Measurements from ENCODE around the gene LSAMP.
A peak's percentile ranks its signal among the peaks of the same experiment; 100 is the strongest.

The LSAMP gene

DNA sequence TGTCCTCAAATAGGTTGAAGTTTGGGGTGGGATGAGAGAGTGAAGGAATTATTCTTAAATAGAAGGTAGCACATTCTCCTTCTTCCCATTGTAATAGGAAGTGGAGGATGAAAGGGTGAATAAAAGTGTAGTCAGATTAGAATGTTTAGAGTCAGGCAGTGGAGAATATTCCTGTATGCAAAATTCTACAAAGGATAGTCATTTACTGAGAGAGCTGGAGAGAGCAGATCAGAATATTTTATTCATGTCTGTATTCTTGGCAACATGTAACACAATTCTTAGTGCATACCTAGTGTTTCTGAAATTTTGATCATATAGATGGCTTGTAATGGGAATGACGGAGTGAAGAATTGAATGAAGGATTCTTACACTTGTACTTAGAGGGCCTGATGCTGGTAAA lies 139.1 kb downstream of the LSAMP start:
- no peaks in the 10 kb centered on the region for H3K36me3 ChIP-seq (ENCODE audit: control insufficient read depth, insufficient read depth, low read length)
- no peak overlapping the region for H3K4me3 ChIP-seq (ENCODE audit: insufficient read depth, low read depth, low read length)
- H3K4me1 ChIP-seq (ENCODE audit: control insufficient read depth, insufficient read depth, low read length): no peaks in the 10 kb centered on the region
- no peaks in the 10 kb centered on the region for H3K9me3 ChIP-seq (ENCODE audit: control insufficient read depth, low read length)
- no peak overlapping the region for H3K27ac ChIP-seq (ENCODE audit: insufficient read depth, low read depth, low read length, poor library complexity, severe bottlenecking)
- WGBS, 2 experiments: 90 to 96% methylated on average over 1 of the region's 1 CpG
- no peaks in the 10 kb centered on the region for H3K27me3 ChIP-seq (ENCODE audit: control insufficient read depth, insufficient read depth, low read length, poor library complexity, severe bottlenecking)

- no peak overlapping the region for H3K4me3 ChIP-seq (ENCODE audit: insufficient read depth, low read depth, low read length)
- no peaks in the 10 kb centered on the region for H3K9me3 ChIP-seq (ENCODE audit: control insufficient read depth, low read length)
- no peaks in the 10 kb centered on the region for H3K27me3 ChIP-seq (ENCODE audit: control insufficient read depth, insufficient read depth, low read length, poor library complexity, severe bottlenecking)
- H3K36me3 ChIP-seq (ENCODE audit: control insufficient read depth, insufficient read depth, low read length): no peaks in the 10 kb centered on the region
- no peak overlapping the region for H3K27ac ChIP-seq (ENCODE audit: insufficient read depth, low read depth, low read length, poor library complexity, severe bottlenecking)
- 85 to 94% methylated on average over 2 to 4 of the region's 4 CpGs for WGBS, 2 experiments
- peaks cover 4% of the 10 kb centered on the region for H3K4me1 ChIP-seq (ENCODE audit: control insufficient read depth, insufficient read depth, low read length)
Observed at GRCh38 chr3:116302087-116302747, 143.1 kb downstream of the LSAMP start.

- no peaks in the 10 kb centered on the region for H3K36me3 ChIP-seq (ENCODE audit: control insufficient read depth, insufficient read depth, low read length)
- H3K4me3 ChIP-seq (ENCODE audit: insufficient read depth, low read depth, low read length): no peak overlapping the region
- peaks cover 4% of the 10 kb centered on the region for H3K4me1 ChIP-seq (ENCODE audit: control insufficient read depth, insufficient read depth, low read length)
- no peak overlapping the region for H3K27ac ChIP-seq (ENCODE audit: insufficient read depth, low read depth, low read length, poor library complexity, severe bottlenecking)
- no peaks in the 10 kb centered on the region for H3K9me3 ChIP-seq (ENCODE audit: control insufficient read depth, low read length)
- H3K27me3 ChIP-seq (ENCODE audit: control insufficient read depth, insufficient read depth, low read length, poor library complexity, severe bottlenecking): no peaks in the 10 kb centered on the region
- 90 to 100% methylated on average over 1 of the region's 1 CpG for WGBS, 2 experiments
Observed at GRCh38 chr3:116301422-116301821, 143.9 kb downstream of the LSAMP start.

DNA sequence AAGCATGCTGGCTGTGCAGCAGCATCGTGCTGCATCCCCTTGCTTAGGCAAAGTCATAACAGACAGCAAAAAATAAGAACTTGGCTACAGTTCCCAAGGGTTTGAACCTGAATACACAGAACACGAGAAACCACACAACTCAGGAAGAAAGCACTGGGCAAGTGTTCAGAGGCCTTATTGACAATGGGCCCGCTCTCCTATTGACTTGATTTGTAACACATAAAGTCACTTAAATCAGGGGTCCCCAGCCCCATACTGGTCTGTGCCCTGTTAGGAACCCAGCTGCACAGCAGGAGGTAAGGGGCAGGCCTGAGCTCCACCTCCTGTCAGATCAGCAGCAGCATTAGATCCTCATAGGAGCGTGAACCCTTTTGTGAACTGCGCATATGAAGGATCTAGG lies 145.1 kb downstream of the LSAMP start:
- Histone ChIP-seq H3K27me3 (ENCODE audit: control insufficient read depth, insufficient read depth, low read length, poor library complexity, severe bottlenecking) (no peaks in the 10 kb centered on the region), H3K36me3 (ENCODE audit: control insufficient read depth, insufficient read depth, low read length) (no peaks in the 10 kb centered on the region), H3K4me3 (ENCODE audit: insufficient read depth, low read depth, low read length) (no peak overlapping the region), H3K4me1 (ENCODE audit: control insufficient read depth, insufficient read depth, low read length) (peaks cover 4% of the 10 kb centered on the region), H3K9me3 (ENCODE audit: control insufficient read depth, low read length) (no peaks in the 10 kb centered on the region), H3K27ac (ENCODE audit: insufficient read depth, low read depth, low read length, poor library complexity, severe bottlenecking) (no peak overlapping the region)
- WGBS, 2 experiments: 89 to 91% methylated on average over 5 of the region's 5 CpGs

- Histone ChIP-seq H3K4me1 (ENCODE audit: control insufficient read depth, insufficient read depth, low read length) (peaks cover 4% of the 10 kb centered on the region), H3K9me3 (ENCODE audit: control insufficient read depth, low read length) (no peaks in the 10 kb centered on the region), H3K27me3 (ENCODE audit: control insufficient read depth, insufficient read depth, low read length, poor library complexity, severe bottlenecking) (no peaks in the 10 kb centered on the region), H3K4me3 (ENCODE audit: insufficient read depth, low read depth, low read length) (no peak overlapping the region), H3K27ac (ENCODE audit: insufficient read depth, low read depth, low read length, poor library complexity, severe bottlenecking) (no peak overlapping the region), H3K36me3 (ENCODE audit: control insufficient read depth, insufficient read depth, low read length) (no peaks in the 10 kb centered on the region)
- 86 to 92% methylated on average over 3 of the region's 3 CpGs for WGBS, 2 experiments
Observed at GRCh38 chr3:116299646-116300081, 145.6 kb downstream of the LSAMP start.

GRCh38 chr3:116298151-116298550 lies 147.1 kb downstream of the LSAMP start:
- no peak overlapping the region for H3K4me3 ChIP-seq (ENCODE audit: insufficient read depth, low read depth, low read length)

DNA sequence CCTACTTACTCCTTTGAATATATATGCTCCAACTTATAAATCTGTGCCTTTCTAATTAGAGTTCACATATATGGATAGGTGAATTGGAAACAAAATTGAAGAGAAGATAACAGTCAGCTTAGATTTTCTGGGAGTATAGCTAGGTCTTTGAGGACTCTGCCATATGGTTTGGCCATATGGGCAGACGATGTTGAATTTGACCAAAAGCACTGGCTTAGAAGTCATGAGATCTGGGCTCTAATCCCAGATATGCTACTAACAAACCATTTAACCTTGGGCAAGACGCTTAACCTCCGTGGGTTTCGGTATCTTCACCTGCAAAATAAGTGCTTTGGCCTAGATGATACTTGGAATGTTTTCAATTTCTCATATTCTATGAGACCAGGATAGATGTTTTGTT lies 154.1 kb downstream of the LSAMP start:
- Histone ChIP-seq H3K9me3 (ENCODE audit: control insufficient read depth, low read length) (no peaks in the 10 kb centered on the region), H3K27ac (ENCODE audit: insufficient read depth, low read depth, low read length, poor library complexity, severe bottlenecking) (no peak overlapping the region)
- 94 to 96% methylated on average over 4 of the region's 4 CpGs for WGBS, 2 experiments

More at GRCh38 chr3:116298151-116298550, 147.1 kb downstream of the LSAMP start:
- Histone ChIP-seq H3K4me1 (ENCODE audit: control insufficient read depth, insufficient read depth, low read length) (peaks cover 4% of the 10 kb centered on the region), H3K27ac (ENCODE audit: insufficient read depth, low read depth, low read length, poor library complexity, severe bottlenecking) (no peak overlapping the region), H3K9me3 (ENCODE audit: control insufficient read depth, low read length) (no peaks in the 10 kb centered on the region), H3K27me3 (ENCODE audit: control insufficient read depth, insufficient read depth, low read length, poor library complexity, severe bottlenecking) (no peaks in the 10 kb centered on the region), H3K36me3 (ENCODE audit: control insufficient read depth, insufficient read depth, low read length) (no peaks in the 10 kb centered on the region)
- 75 to 79% methylated on average over 1 of the region's 1 CpG for WGBS, 2 experiments

DNA sequence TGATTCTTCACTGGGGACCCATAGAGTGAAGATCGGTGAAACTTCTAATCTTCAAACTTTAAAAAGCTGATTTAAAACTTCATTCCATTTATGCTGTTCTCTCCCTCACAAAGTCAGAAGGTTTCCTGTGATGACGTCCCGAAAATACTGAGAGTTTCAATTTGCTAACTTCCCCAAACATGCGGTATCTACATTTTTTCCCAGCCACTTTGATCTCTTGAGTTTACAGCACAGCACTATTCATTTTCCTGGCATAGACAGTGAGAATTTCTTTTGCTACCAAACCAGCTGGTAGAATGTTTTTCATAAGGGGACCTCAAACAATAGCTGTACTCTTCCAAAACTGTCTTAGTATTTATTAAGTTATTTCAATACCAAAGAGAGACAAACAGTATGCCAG lies 156.8 kb downstream of the LSAMP start:
- Histone ChIP-seq H3K4me3 (ENCODE audit: insufficient read depth, low read depth, low read length) (no peak overlapping the region), H3K27ac (ENCODE audit: insufficient read depth, low read depth, low read length, poor library complexity, severe bottlenecking) (no peak overlapping the region), H3K4me1 (ENCODE audit: control insufficient read depth, insufficient read depth, low read length) (peaks cover 3% of the 10 kb centered on the region), H3K36me3 (ENCODE audit: control insufficient read depth, insufficient read depth, low read length) (no peaks in the 10 kb centered on the region), H3K9me3 (ENCODE audit: control insufficient read depth, low read length) (no peaks in the 10 kb centered on the region), H3K27me3 (ENCODE audit: control insufficient read depth, insufficient read depth, low read length, poor library complexity, severe bottlenecking) (no peaks in the 10 kb centered on the region)
- WGBS, 2 experiments: 93 to 94% methylated on average over 4 of the region's 4 CpGs

More for the DNA sequence above, 154.1 kb downstream of the LSAMP start:
- Histone ChIP-seq H3K27me3 (ENCODE audit: control insufficient read depth, insufficient read depth, low read length, poor library complexity, severe bottlenecking) (no peaks in the 10 kb centered on the region), H3K4me1 (ENCODE audit: control insufficient read depth, insufficient read depth, low read length) (peaks cover 1% of the 10 kb centered on the region), H3K4me3 (ENCODE audit: insufficient read depth, low read depth, low read length) (no peak overlapping the region), H3K36me3 (ENCODE audit: control insufficient read depth, insufficient read depth, low read length) (no peaks in the 10 kb centered on the region)

DNA sequence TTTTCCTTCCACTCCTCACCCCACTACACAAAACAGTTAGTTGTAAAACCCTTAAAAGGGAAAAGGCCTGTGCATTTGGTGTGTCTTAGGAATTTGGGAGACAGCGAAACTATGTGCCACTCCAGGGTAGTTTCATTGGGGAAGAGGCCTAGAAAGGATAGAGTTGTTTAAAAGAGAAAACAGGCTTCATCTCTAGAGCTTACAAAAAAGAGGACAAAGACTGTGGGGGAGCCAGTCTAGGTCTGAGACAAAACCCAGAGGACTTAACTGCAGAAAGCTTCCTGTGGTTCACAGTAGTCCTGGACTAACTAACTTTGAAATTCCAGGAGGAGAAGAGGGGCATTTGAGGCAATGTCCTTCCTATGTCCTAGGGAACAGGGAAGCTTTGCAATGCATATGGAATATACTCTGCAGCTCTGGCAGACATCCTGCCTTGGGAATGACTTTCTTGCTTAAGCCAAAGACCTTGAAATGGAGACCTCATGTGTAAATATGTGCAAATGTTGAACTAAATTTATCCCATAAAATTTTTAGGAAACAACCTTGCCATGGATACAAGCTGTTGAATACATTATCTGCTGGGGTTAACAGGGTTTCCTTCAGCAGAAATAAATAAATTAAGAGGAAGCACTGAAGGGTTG lies 159.4 kb downstream of the LSAMP start:
- Histone ChIP-seq H3K27ac (ENCODE audit: insufficient read depth, low read depth, low read length, poor library complexity, severe bottlenecking) (peak overlapping the region; percentile 56), H3K27me3 (ENCODE audit: control insufficient read depth, insufficient read depth, low read length, poor library complexity, severe bottlenecking) (no peaks in the 10 kb centered on the region), H3K9me3 (ENCODE audit: control insufficient read depth, low read length) (no peaks in the 10 kb centered on the region), H3K36me3 (ENCODE audit: control insufficient read depth, insufficient read depth, low read length) (no peaks in the 10 kb centered on the region), H3K4me1 (ENCODE audit: control insufficient read depth, insufficient read depth, low read length) (peaks cover 3% of the 10 kb centered on the region), H3K4me3 (ENCODE audit: insufficient read depth, low read depth, low read length) (no peak overlapping the region)
- 69 to 72% methylated on average over 1 of the region's 1 CpG for WGBS, 2 experiments

DNA sequence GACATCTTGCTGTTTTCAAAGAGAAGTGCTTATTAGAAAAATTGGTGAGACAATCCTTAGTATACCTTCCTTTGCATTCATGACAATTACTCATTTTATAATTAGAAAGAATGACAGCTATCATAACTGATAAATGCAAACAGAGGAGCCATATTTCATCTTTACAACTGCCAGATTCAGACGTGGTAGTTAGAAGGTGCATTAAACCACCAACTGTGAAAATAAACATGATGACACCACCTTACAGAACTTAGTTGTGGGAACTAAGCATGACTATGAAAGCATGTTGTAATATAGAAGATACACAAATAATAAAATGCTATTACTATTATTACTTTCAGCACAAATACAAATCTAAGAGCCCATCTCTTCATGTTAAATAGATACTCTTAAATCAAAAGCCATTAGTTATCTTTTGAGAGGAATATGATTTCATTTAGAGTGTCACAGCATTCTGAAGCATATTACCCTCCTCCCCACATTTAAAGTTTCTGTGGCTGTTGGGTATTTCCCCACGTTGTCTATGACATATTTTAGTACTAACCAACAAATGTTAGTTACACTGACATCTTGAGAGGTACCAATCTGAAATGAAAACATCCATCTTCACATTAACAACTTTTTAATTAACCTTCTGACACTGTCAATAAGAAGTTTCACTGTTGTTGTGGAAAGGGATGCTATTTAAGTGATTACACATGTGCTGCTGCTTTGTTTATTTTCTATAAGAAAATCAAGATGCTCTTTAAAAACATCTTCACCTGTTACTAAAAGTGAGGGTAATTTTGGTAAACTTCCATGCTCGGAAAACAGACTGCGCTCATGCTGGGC lies 163.8 kb downstream of the LSAMP start:
- Histone ChIP-seq H3K27ac (ENCODE audit: insufficient read depth, low read depth, low read length, poor library complexity, severe bottlenecking) (no peak overlapping the region), H3K36me3 (ENCODE audit: control insufficient read depth, insufficient read depth, low read length) (no peaks in the 10 kb centered on the region), H3K4me1 (ENCODE audit: control insufficient read depth, insufficient read depth, low read length) (peaks cover 13% of the 10 kb centered on the region), H3K4me3 (ENCODE audit: insufficient read depth, low read depth, low read length) (no peak overlapping the region), H3K9me3 (ENCODE audit: control insufficient read depth, low read length) (no peaks in the 10 kb centered on the region), H3K27me3 (ENCODE audit: control insufficient read depth, insufficient read depth, low read length, poor library complexity, severe bottlenecking) (no peaks in the 10 kb centered on the region)
- WGBS, 2 experiments: 78 to 86% methylated on average over 3 to 4 of the region's 4 CpGs
